SK-N-SH (cell line): ENCODE measurements around the gene HRH3. TPM values are rescaled to one million over a fixed set of nuclear protein-coding genes. Genes with fewer than 3 reads are reported as not detected.
A peak's percentile ranks its signal among the peaks of the same experiment; 100 is the strongest.

Experiments
- CTCF ChIA-PET: fragments of 300-600, 350-600 bp; formaldehyde crosslinking; extraction: SDS; loops from one replicate; lab custom pipeline; 2021; lab: Yijun Ruan, JAX
- POLR2A ChIA-PET: fragments of 350-600 bp; sonication (Branson Sonifier 250); formaldehyde crosslinking; extraction: SDS; loops from one replicate; lab custom pipeline; 2020; ENCODE audit warnings: antibody characterized with exemption, inconsistent platforms; lab: Yijun Ruan, JAX
- DNase-seq: peaks from one replicate; pipeline ENCODE4 v3.0.0; 2012
- H2AFZ ChIP-seq: fragments of 200-600 bp; sonication (generic); 2 replicates; pipeline ENCODE4 v1.8.1; 2016; ENCODE audit warnings: antibody characterized with exemption, mild to moderate bottlenecking, low read depth
- H3F3A ChIP-seq: fragments of 200-600 bp; sonication (generic); replicated peaks from 2 replicates; pipeline ENCODE3; 2016; ENCODE audit warnings: antibody characterized with exemption, mild to moderate bottlenecking; ENCODE audit not compliant: insufficient read depth
- H3K27ac ChIP-seq, 2 experiments: fragments of 200-500 bp in 1 of 2; fragments of 200-600 bp in 1 of 2; sonication (Bioruptor generic) in 1 of 2; sonication (generic), shearing (Covaris generic) in 1 of 2; 2 replicates each; pipeline versions ENCODE4 v1.5.1 to v1.6.1; 2014 to 2016; ENCODE audit warnings: low read depth in 2 of 2, inconsistent platforms in 1 of 2, low read length in 1 of 2, mild to moderate bottlenecking in 1 of 2, mixed read lengths in 1 of 2
- H3K27me3 ChIP-seq: fragments of 200-600 bp; sonication (generic), shearing (Covaris generic); 2 replicates; pipeline ENCODE4 v1.6.1; 2016; ENCODE audit warnings: mixed run types; ENCODE audit not compliant: insufficient read depth
- H3K36me3 ChIP-seq, 2 experiments: fragments of 200-500 bp in 1 of 2; fragments of 200-600 bp in 1 of 2; sonication (Bioruptor generic) in 1 of 2; sonication (generic) in 1 of 2; replicated peaks in 1 of 2; 2 replicates each; pipeline versions ENCODE3 to v1.5.1; 2014 to 2016; ENCODE audit warnings: low read length in 1 of 2, mild to moderate bottlenecking in 1 of 2; ENCODE audit not compliant: insufficient read depth in 2 of 2, control insufficient read depth in 1 of 2
- H3K4me1 ChIP-seq, 2 experiments: fragments of 200-500 bp in 1 of 2; fragments of 200-600 bp in 1 of 2; sonication (Bioruptor generic) in 1 of 2; sonication (generic), shearing (Covaris generic) in 1 of 2; 2 replicates each; pipeline versions ENCODE4 v1.5.1 to v1.6.1; 2014 to 2016; ENCODE audit warnings: low read depth in 1 of 2, low read length in 1 of 2, mixed run types in 1 of 2; ENCODE audit not compliant: insufficient read depth in 2 of 2, control insufficient read depth in 1 of 2
- H3K4me2 ChIP-seq: fragments of 200-600 bp; sonication (generic), shearing (Covaris generic); 2 replicates; pipeline ENCODE4 v1.6.1; 2017; ENCODE audit warnings: mixed run types
- H3K4me3 ChIP-seq, 2 experiments: fragments of 200-500 bp in 1 of 2; fragments of 200-600 bp in 1 of 2; sonication (Bioruptor generic) in 1 of 2; sonication (generic), shearing (Covaris generic) in 1 of 2; 2 replicates each; pipeline versions ENCODE4 v1.5.1 to v1.8.1; 2014 to 2016; ENCODE audit warnings: low read depth in 2 of 2, inconsistent platforms in 1 of 2, low read length in 1 of 2, mild to moderate bottlenecking in 1 of 2, mixed read lengths in 1 of 2, moderate library complexity in 1 of 2
- H3K79me2 ChIP-seq: fragments of 200-600 bp; sonication (generic); 2 replicates; pipeline ENCODE4 v1.8.1; 2017; ENCODE audit warnings: mild to moderate bottlenecking; ENCODE audit not compliant: insufficient read depth
- H3K9ac ChIP-seq: fragments of 200-600 bp; sonication (generic); 2 replicates; pipeline ENCODE4 v1.6.1; 2017; ENCODE audit warnings: mixed run types
- H3K9me2 ChIP-seq: fragments of 200-600 bp; sonication (generic); 2 replicates; pipeline ENCODE4 v1.6.1; 2017; ENCODE audit warnings: mixed run types
- H3K9me3 ChIP-seq: fragments of 200-600 bp; sonication (generic); 2 replicates; pipeline ENCODE4 v1.6.1; 2017; ENCODE audit warnings: mixed run types, mild to moderate bottlenecking, moderate library complexity
- H4K20me1 ChIP-seq: fragments of 200-600 bp; sonication (generic); 2 replicates; pipeline ENCODE4 v1.6.1; 2017; ENCODE audit warnings: mild to moderate bottlenecking, mixed run types; ENCODE audit not compliant: insufficient read depth
- EZH2phosphoT487 ChIP-seq: fragments of 200-600 bp; sonication (generic); IDR thresholded peaks from 2 replicates; pipeline ENCODE4 v1.6.1; 2017; ENCODE audit warnings: low read depth, mixed run types, mild to moderate bottlenecking, antibody characterized with exemption, moderate library complexity, borderline replicate concordance
- FOSL2 ChIP-seq: IDR thresholded peaks from 2 replicates; pipeline ENCODE4 v1.4.0; 2012; ENCODE audit warnings: low read depth, mild to moderate bottlenecking, moderate library complexity, borderline replicate concordance
- FOXJ3 ChIP-seq: sonication (generic); formaldehyde crosslinking; IDR thresholded peaks from 2 replicates; pipeline ENCODE4 v1.5.1; 2020; ENCODE audit warnings: mild to moderate bottlenecking, missing genetic modification reagents
- FOXM1 ChIP-seq: IDR thresholded peaks from 2 replicates; pipeline ENCODE4 v1.4.0; 2012; ENCODE audit warnings: low read depth, mild to moderate bottlenecking
- GABPA ChIP-seq: IDR thresholded peaks from 2 replicates; pipeline ENCODE4 v1.4.0; 2012; ENCODE audit warnings: low read depth, mild to moderate bottlenecking
- MAX ChIP-seq: IDR thresholded peaks from 2 replicates; pipeline ENCODE4 v1.4.0; 2012; ENCODE audit warnings: low read depth
- MEF2A ChIP-seq: IDR thresholded peaks from 2 replicates; pipeline ENCODE4 v1.4.0; 2012; ENCODE audit warnings: low read depth, borderline replicate concordance
- MXI1 ChIP-seq: IDR thresholded peaks from 2 replicates; pipeline ENCODE4 v1.6.1; 2012; ENCODE audit warnings: mild to moderate bottlenecking, low read depth, low read length, improper control_type of control experiment
- NFIC ChIP-seq: IDR thresholded peaks from 2 replicates; pipeline ENCODE4 v1.4.0; 2012; ENCODE audit warnings: borderline replicate concordance
- RCOR1 ChIP-seq: fragments of 150-350 bp; IDR thresholded peaks from 2 replicates; pipeline ENCODE4 v1.6.1; 2017; ENCODE audit warnings: antibody characterized with exemption, low read length
- RXRA ChIP-seq: IDR thresholded peaks from 2 replicates; pipeline ENCODE4 v1.4.0; 2012; ENCODE audit warnings: low read depth, mild to moderate bottlenecking, borderline replicate concordance
- SIN3A ChIP-seq: IDR thresholded peaks from 2 replicates; pipeline ENCODE4 v1.6.1; 2012; ENCODE audit warnings: low read depth, mild to moderate bottlenecking, low read length, moderate library complexity, borderline replicate concordance
- SMC3 ChIP-seq: IDR thresholded peaks from 2 replicates; pipeline ENCODE4 v1.6.1; 2012; ENCODE audit warnings: low read depth, low read length, improper control_type of control experiment
- TEAD4 ChIP-seq: IDR thresholded peaks from 2 replicates; pipeline ENCODE4 v1.4.0; 2012; ENCODE audit warnings: mild to moderate bottlenecking, borderline replicate concordance; ENCODE audit not compliant: insufficient read depth
- USF2 ChIP-seq: fragments of 150-350 bp; IDR thresholded peaks from 2 replicates; pipeline ENCODE4 v1.6.1; 2017; ENCODE audit warnings: antibody characterized with exemption, low read length, low read depth, borderline replicate concordance
- YY1 ChIP-seq: IDR thresholded peaks from 2 replicates; pipeline ENCODE4 v1.4.0; 2012; ENCODE audit warnings: low read depth, mild to moderate bottlenecking
- WGBS: methylation state at CpG from one replicate; pipeline ENCODE4 v1.1.6; 2017; ENCODE audit warnings: low lambda C conversion rate; 5-methylcytosine and 5-hydroxymethylcytosine counted together
- polyA plus RNA-seq, 3 experiments: library from polyadenylated mRNA; depleted of rRNA; stranded (reverse); fragments of >200 nt; gene quantifications; 2 replicates each; pipeline ENCODE4 v1.2.3, GENCODE V29; 2012
- TF ChIP-seq, protein P1 (sequence below): fragments of 150-350 bp; IDR thresholded peaks from 2 replicates; pipeline ENCODE4 v1.6.1; 2016; ENCODE audit warnings: mild to moderate bottlenecking, low read depth, low read length
- TF ChIP-seq, protein P2 (sequence below): IDR thresholded peaks from 2 replicates; pipeline ENCODE4 v1.4.0; 2012; ENCODE audit warnings: low read depth, borderline replicate concordance
- TF ChIP-seq, protein P3 (sequence below): IDR thresholded peaks from 2 replicates; pipeline ENCODE4; 2012

Gene HRH3
- polyA plus RNA-seq, 1 of the 3 experiments (the other 2 are of a cell fraction), result 0.02 TPM

GRCh38 chr20:62236200-62236599 lies 16.1 kb upstream of the HRH3 start (continued):
- TF ChIP-seq, protein P1, sequence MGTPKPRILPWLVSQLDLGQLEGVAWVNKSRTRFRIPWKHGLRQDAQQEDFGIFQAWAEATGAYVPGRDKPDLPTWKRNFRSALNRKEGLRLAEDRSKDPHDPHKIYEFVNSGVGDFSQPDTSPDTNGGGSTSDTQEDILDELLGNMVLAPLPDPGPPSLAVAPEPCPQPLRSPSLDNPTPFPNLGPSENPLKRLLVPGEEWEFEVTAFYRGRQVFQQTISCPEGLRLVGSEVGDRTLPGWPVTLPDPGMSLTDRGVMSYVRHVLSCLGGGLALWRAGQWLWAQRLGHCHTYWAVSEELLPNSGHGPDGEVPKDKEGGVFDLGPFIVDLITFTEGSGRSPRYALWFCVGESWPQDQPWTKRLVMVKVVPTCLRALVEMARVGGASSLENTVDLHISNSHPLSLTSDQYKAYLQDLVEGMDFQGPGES, result no peak
- no peak for TF ChIP-seq NFIC
- no peak for TF ChIP-seq SIN3A
- no peak for TF ChIP-seq TEAD4
- TF ChIP-seq FOSL2, result no peak
- TF ChIP-seq MAX, result no peak
- no peak for TF ChIP-seq FOXM1
- TF ChIP-seq GABPA, result no peak
- no peak for TF ChIP-seq USF2
- TF ChIP-seq, all 33 proteins: peak for 0

- no peaks in the 10 kb centered on the region for H3K36me3 ChIP-seq
- H3K4me2 ChIP-seq, result no peak overlapping the region
- peak overlapping the region in 1 of 2 experiments; percentile 36; a peak in 1 of 4 replicates for H3K27ac ChIP-seq
- no peak overlapping the region for H3K4me3 ChIP-seq
- peaks cover 5 to 46% of the 10 kb centered on the region in 2 experiments; a peak in 1 of 4 replicates for H3K4me1 ChIP-seq
- H3K27me3 ChIP-seq, result no peaks in the 10 kb centered on the region
- no peaks in the 10 kb centered on the region for H3K9me3 ChIP-seq
- POLR2A ChIA-PET, result interaction anchor here (1.2 kb wide), 1 partner anchor 16 kb away, joined by 5 read pairs; the partner anchor contains the start of gene HRH3
- CTCF ChIA-PET, result interaction anchor here (0.9 to 1.3 kb wide), 4 partner anchors 8 to 264 kb away, joined by 3 to 4 read pairs (median 3); no protein-coding TSS in a partner anchor
- no peak overlapping the region for H3K9ac ChIP-seq
- no peaks in the 10 kb centered on the region for H3F3A ChIP-seq
- 81% methylated on average over 5 of the region's 9 CpGs for WGBS
- H4K20me1 ChIP-seq, result peaks cover 14% of the 10 kb centered on the region
- peaks cover 21% of the 10 kb centered on the region for H3K79me2 ChIP-seq
- TF ChIP-seq YY1 (no peak), TEAD4 (no peak), RCOR1 (no peak), MAX (no peak), MEF2A (no peak), RXRA (no peak), SMC3 (no peak), USF2 (no peak), EZH2phosphoT487 (no peak), FOXJ3 (no peak), MXI1 (no peak)
- TF ChIP-seq, protein P2, sequence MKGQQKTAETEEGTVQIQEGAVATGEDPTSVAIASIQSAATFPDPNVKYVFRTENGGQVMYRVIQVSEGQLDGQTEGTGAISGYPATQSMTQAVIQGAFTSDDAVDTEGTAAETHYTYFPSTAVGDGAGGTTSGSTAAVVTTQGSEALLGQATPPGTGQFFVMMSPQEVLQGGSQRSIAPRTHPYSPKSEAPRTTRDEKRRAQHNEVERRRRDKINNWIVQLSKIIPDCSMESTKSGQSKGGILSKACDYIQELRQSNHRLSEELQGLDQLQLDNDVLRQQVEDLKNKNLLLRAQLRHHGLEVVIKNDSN, result no peak
- TF ChIP-seq, protein P3, sequence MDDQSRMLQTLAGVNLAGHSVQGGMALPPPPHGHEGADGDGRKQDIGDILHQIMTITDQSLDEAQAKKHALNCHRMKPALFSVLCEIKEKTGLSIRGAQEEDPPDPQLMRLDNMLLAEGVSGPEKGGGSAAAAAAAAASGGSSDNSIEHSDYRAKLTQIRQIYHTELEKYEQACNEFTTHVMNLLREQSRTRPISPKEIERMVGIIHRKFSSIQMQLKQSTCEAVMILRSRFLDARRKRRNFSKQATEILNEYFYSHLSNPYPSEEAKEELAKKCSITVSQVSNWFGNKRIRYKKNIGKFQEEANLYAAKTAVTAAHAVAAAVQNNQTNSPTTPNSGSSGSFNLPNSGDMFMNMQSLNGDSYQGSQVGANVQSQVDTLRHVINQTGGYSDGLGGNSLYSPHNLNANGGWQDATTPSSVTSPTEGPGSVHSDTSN, result no peak
- TF ChIP-seq, all 33 proteins: peak for 0
- H3K9me2 ChIP-seq, result no peaks in the 10 kb centered on the region
- DNase-seq, result no peak
- H2AFZ ChIP-seq, result no peak overlapping the region
Measured at GRCh38 chr20:62235777-62236157, 15.7 kb upstream of the HRH3 start.
